ENCODE measurements around the gene HNRNPH2. TPM values are rescaled to one million over a fixed set of nuclear protein-coding genes. Genes with fewer than 3 reads are reported as not detected.

Gene HNRNPH2
- total RNA-seq, 1 experiment from 2014 or later: 49.8 TPM

GRCh38 chrX:101449279-101449678, 41.3 kb downstream of the HNRNPH2 start (continued):
- TF ChIP-seq CBX3 (IDR thresholded peaks at IDR 0.05; ENCODE audit: low read depth): no peak

GRCh38 chrX:101450085-101450484, 42.1 kb downstream of the HNRNPH2 start:
- ATAC-seq: no peak

More at GRCh38 chrX:101450085-101450484, 42.1 kb downstream of the HNRNPH2 start:
- DNase-seq (ENCODE audit: low read depth, low spot score): no peak
- no peaks in the 10 kb centered on the region for H3K79me2 ChIP-seq (ENCODE audit: insufficient read depth, low read length)
- ChIA-PET POLR2A (no interaction called here), RAD21 (ENCODE audit: low non-redundant PET in 1 of 2, low total read pairs in 2 of 2, uncharacterized antibody in 2 of 2, unreplicated experiment in 2 of 2) (no interaction called here), CTCF (no interaction called here)
- no peaks in the 10 kb centered on the region for H3K9me2 ChIP-seq (ENCODE audit: insufficient read depth)
- no peak overlapping the region for H3K9ac ChIP-seq (ENCODE audit: low read length)
- H4K20me1 ChIP-seq (ENCODE audit: insufficient read depth): no peaks in the 10 kb centered on the region
- no peaks in the 10 kb centered on the region for H3K36me3 ChIP-seq (ENCODE audit: control insufficient read depth in 1 of 2, insufficient read depth in 2 of 2, low read length in 2 of 2)
- H3K9me3 ChIP-seq (ENCODE audit: control insufficient read depth in 1 of 2, insufficient read depth in 1 of 2, low read depth in 1 of 2, low read length in 2 of 2): no peaks in the 10 kb centered on the region
- intact Hi-C loops (cut with micrococcal nuclease): no loop called here
- no peaks in the 10 kb centered on the region for H3K4me1 ChIP-seq (ENCODE audit: control insufficient read depth in 1 of 2, insufficient read depth in 2 of 2, low read length in 2 of 2)
- H3K27me3 ChIP-seq (ENCODE audit: insufficient read depth, low read length): no peaks in the 10 kb centered on the region
- H2AFZ ChIP-seq (ENCODE audit: low read depth, low read length, poor library complexity, severe bottlenecking): no peak overlapping the region
- no peak overlapping the region for H3K27ac ChIP-seq (ENCODE audit: low read depth, low read length)
- no peak overlapping the region for H3K4me2 ChIP-seq (ENCODE audit: low read length)
- TF ChIP-seq ZBTB33 (IDR thresholded peaks at IDR 0.05; ENCODE audit: extremely low read depth, insufficient replicate concordance, low read length): no peak
- TF ChIP-seq FOSL1 (IDR thresholded peaks at IDR 0.05; ENCODE audit: low read depth): no peak
- no peak for TF ChIP-seq POLR2A (IDR thresholded peaks at IDR 0.05; ENCODE audit: borderline replicate concordance, extremely low read depth, insufficient read depth, insufficient read length)
- no peak for TF ChIP-seq REST (IDR thresholded peaks at IDR 0.05; ENCODE audit: low read depth)
- no peak overlapping the region for H3K4me3 ChIP-seq (replicated peaks in 1 of 2; ENCODE audit: low read depth in 1 of 2, low read length in 2 of 2)
- no TSS peak for BruUV-seq (replicated peaks)

Data from HCT116 (cell line).